OCI-LY7 (cell line): ENCODE results near the gene TMEM151A. TPM values are rescaled to one million over a fixed set of nuclear protein-coding genes. Genes with fewer than 3 reads are reported as not detected.
A peak's percentile ranks its signal among the peaks of the same experiment; 100 is the strongest.
"Not testable (repeated sequence)": the region's sequence is repeated elsewhere in the genome, so short reads cannot be mapped to it uniquely, and the experiment has no call there.

Experiments used
- BruUV-seq: library from RNA; stranded (reverse); fragments of 400-500 nt; replicated peaks from 2 replicates; lab custom pipeline; 2021; lab: Mats Ljungman, UMichigan
- CTCF ChIA-PET: fragments of 300-600 bp; sonication (Branson Sonifier 250); formaldehyde crosslinking; loops from one replicate; lab custom pipeline; 2022; ENCODE audit warnings: antibody characterized with exemption; ENCODE audit not compliant: unreplicated experiment; lab: Charles Lee
- POLR2A ChIA-PET: fragments of 300-600 bp; sonication (Branson Sonifier 250); formaldehyde crosslinking; loops from one replicate; lab custom pipeline; 2022; ENCODE audit warnings: antibody characterized with exemption; lab: Charles Lee
- DNase-seq: peaks from one replicate; pipeline ENCODE4 v3.0.0-alpha.2; 2015; ENCODE audit warnings: low spot score
- H2AFZ ChIP-seq: fragments of 200-600 bp; sonication (generic), shearing (Covaris generic); 2 replicates; pipeline ENCODE4 v1.6.1; 2014; ENCODE audit warnings: mild to moderate bottlenecking, antibody characterized with exemption, low read length, moderate library complexity
- H3K27ac ChIP-seq: fragments of 200-600 bp; sonication (generic); 2 replicates; pipeline ENCODE4 v1.5.1; 2014; ENCODE audit warnings: mixed run types, low read depth, mild to moderate bottlenecking, moderate library complexity, low read length, inconsistent platforms; ENCODE audit not compliant: poor library complexity, severe bottlenecking
- H3K36me3 ChIP-seq: fragments of 200-600 bp; sonication (generic); 2 replicates; pipeline ENCODE4 v1.6.1; 2014; ENCODE audit warnings: mild to moderate bottlenecking, antibody characterized with exemption, low read length, moderate library complexity, mixed read lengths; ENCODE audit not compliant: insufficient read depth
- H3K4me1 ChIP-seq: fragments of 200-600 bp; sonication (generic); 2 replicates; pipeline ENCODE4 v1.5.1; 2014; ENCODE audit warnings: mild to moderate bottlenecking, low read length; ENCODE audit not compliant: insufficient read depth, poor library complexity, severe bottlenecking
- H3K4me2 ChIP-seq: fragments of 200-600 bp; sonication (generic); 2 replicates; pipeline ENCODE4 v1.6.1; 2014; ENCODE audit warnings: mild to moderate bottlenecking, low read length
- H3K4me3 ChIP-seq: fragments of 200-600 bp; sonication (generic); 2 replicates; pipeline ENCODE4 v1.5.1; 2014; ENCODE audit warnings: mild to moderate bottlenecking, low read depth, low read length; ENCODE audit not compliant: poor library complexity, severe bottlenecking
- H3K79me2 ChIP-seq: fragments of 200-600 bp; sonication (generic); 2 replicates; pipeline ENCODE4 v1.6.1; 2016; ENCODE audit warnings: low read depth, mild to moderate bottlenecking, low read length, moderate library complexity, mixed read lengths; ENCODE audit not compliant: insufficient read depth
- H3K9me2 ChIP-seq: fragments of 200-600 bp; sonication (generic); 2 replicates; pipeline ENCODE4 v1.6.1; 2016; ENCODE audit warnings: mild to moderate bottlenecking, low read length, mixed read lengths; ENCODE audit not compliant: insufficient read depth
- H3K9me3 ChIP-seq: fragments of 200-600 bp; sonication (generic); 2 replicates; pipeline ENCODE4 v1.6.1; 2014; ENCODE audit warnings: mild to moderate bottlenecking, mixed run types, low read length, mixed read lengths
- H4K20me1 ChIP-seq: fragments of 200-600 bp; sonication (generic); 2 replicates; pipeline ENCODE4 v1.6.1; 2014; ENCODE audit warnings: mild to moderate bottlenecking, antibody characterized with exemption, low read length, moderate library complexity, mixed read lengths; ENCODE audit not compliant: insufficient read depth
- CTCF ChIP-seq: fragments of 200-600 bp; sonication (generic); conservative IDR thresholded peaks from 2 replicates; pipeline ENCODE4 v1.5.1; 2014; ENCODE audit warnings: mild to moderate bottlenecking, antibody characterized with exemption, low read length, moderate library complexity, mixed read lengths
- EZH2phosphoT487 ChIP-seq: fragments of 200-600 bp; sonication (generic); IDR thresholded peaks from 2 replicates; pipeline ENCODE4 v1.6.1; 2018; ENCODE audit warnings: low read depth, borderline replicate concordance, mild to moderate bottlenecking, mixed run types, antibody characterized with exemption, low read length, moderate library complexity, mixed read lengths
- intact Hi-C: fragments of 100-400 bp; cut with micrococcal nuclease; formaldehyde crosslinking; loops from one replicate; pipeline ENCODE4 v1.10.0; 2022; ENCODE audit not compliant: unreplicated experiment
- total RNA-seq, 2 experiments: library from RNA; depleted of rRNA in 1 of 2; stranded (reverse); fragments of >200 nt in 1 of 2; shearing (Covaris generic) in 1 of 2; gene quantifications; 2 replicates each; pipeline ENCODE4 v1.2.3, GENCODE V29; 2014 to 2022

The TMEM151A gene
- total RNA-seq, 2 experiments from 2014 or later, result not detected

- DNase-seq, result no peak
- Histone ChIP-seq H3K79me2 (no peaks in the 10 kb centered on the region), H3K36me3 (no peaks in the 10 kb centered on the region), H3K4me2 (no peak overlapping the region), H3K9me2 (no peaks in the 10 kb centered on the region), H2AFZ (no peak overlapping the region), H3K27ac (no peak overlapping the region), H3K4me3 (no peak overlapping the region), H4K20me1 (no peaks in the 10 kb centered on the region), H3K9me3 (no peaks in the 10 kb centered on the region), H3K4me1 (peaks cover 14% of the 10 kb centered on the region)
- ChIA-PET POLR2A (interaction anchor here (3.6 kb wide), 1 partner anchor 22 kb away, joined by 13 read pairs; the partner anchor contains the start of gene YIF1A), CTCF (no interaction called here)
- TF ChIP-seq CTCF (no peak), EZH2phosphoT487 (no peak)
- BruUV-seq, result no TSS peak
- intact Hi-C loops, result loop anchor here (5.0 kb wide), 1 partner anchor 37 kb away; the partner anchor contains the start of genes B4GAT1 and BRMS1
Measured at GRCh38 chr11:66310324-66310723, 18.6 kb downstream of the TMEM151A start.

- H3K4me2 ChIP-seq, H2AFZ ChIP-seq, H4K20me1 ChIP-seq, H3K9me3 ChIP-seq, DNase-seq, H3K36me3 ChIP-seq, H3K27ac ChIP-seq, H3K9me2 ChIP-seq, H3K4me3 ChIP-seq, BruUV-seq, H3K79me2 ChIP-seq: not testable (repeated sequence)
- intact Hi-C loops, result loop anchor here (1.0 to 5.0 kb wide), 2 partner anchors 36 to 78 kb away; partner anchors contain the start of genes B4GAT1 and BRMS1
- CTCF ChIA-PET, result interaction anchor here (0.6 to 2.5 kb wide), 4 partner anchors 12 to 75 kb away, joined by 3 to 7 read pairs (median 5); partner anchors contain the start of gene B4GAT1
- peaks cover 14% of the 10 kb centered on the region for H3K4me1 ChIP-seq
- POLR2A ChIA-PET, result interaction anchor here (0.6 to 3.6 kb wide), 6 partner anchors 9 to 43 kb away, joined by 3 to 13 read pairs (median 4); partner anchors contain the start of genes RAB1B and YIF1A
Measured at GRCh38 chr11:66310803-66311440, 19.2 kb downstream of the TMEM151A start.

GRCh38 chr11:66311470-66311964 is 19.8 kb downstream of the TMEM151A start:
- POLR2A ChIA-PET, result interaction anchor here (0.6 to 3.6 kb wide), 8 partner anchors 8 to 43 kb away, joined by 3 to 13 read pairs (median 4); partner anchors contain the start of genes RAB1B and YIF1A
- H3K4me3 ChIP-seq, result peak overlapping the region; percentile 70
- no TSS peak for BruUV-seq

More at GRCh38 chr11:66311470-66311964, 19.8 kb downstream of the TMEM151A start:
- Histone ChIP-seq H3K4me2 (peak overlapping the region; percentile 89), H3K27ac (peak overlapping the region; percentile 72), H3K4me1 (peaks cover 14% of the 10 kb centered on the region), H3K9me3 (no peaks in the 10 kb centered on the region), H3K9me2 (no peaks in the 10 kb centered on the region), H4K20me1 (no peaks in the 10 kb centered on the region), H2AFZ (peak overlapping the region; percentile 70), H3K79me2 (no peaks in the 10 kb centered on the region), H3K36me3 (no peaks in the 10 kb centered on the region)
- CTCF ChIA-PET, result interaction anchor here (0.5 to 2.5 kb wide), 7 partner anchors 12 to 1091 kb away, joined by 3 to 7 read pairs (median 3); partner anchors contain the start of genes B4GAT1 and YIF1A
- no peak for DNase-seq
- intact Hi-C loops, result loop anchor here (1.0 to 5.0 kb wide), 2 partner anchors 36 to 78 kb away; partner anchors contain the start of genes B4GAT1 and BRMS1
- TF ChIP-seq EZH2phosphoT487 (no peak), CTCF (no peak)
